GM10248 (cell line): Measurements from ENCODE around the gene KCNQ5.

Source experiments
- CTCF ChIA-PET: fragments of 300-600 bp; sonication (Branson Sonifier 250); formaldehyde crosslinking; extraction: SDS; loops from one replicate; lab custom pipeline; 2021; ENCODE audit warnings: antibody characterized with exemption; lab: Yijun Ruan, JAX
- POLR2A ChIA-PET: fragments of 350-650 bp; sonication (Branson Sonifier 250); formaldehyde crosslinking; extraction: SDS; loops from one replicate; lab custom pipeline; 2020; ENCODE audit warnings: antibody characterized with exemption; lab: Yijun Ruan, JAX
- DNase-seq: peaks from one replicate; pipeline ENCODE4 v3.0.0; 2012; ENCODE audit errors: extremely low spot score
- TF ChIP-seq, protein P1 (sequence below): IDR thresholded peaks from 2 replicates; pipeline ENCODE4 v1.5.1; 2012; ENCODE audit warnings: mild to moderate bottlenecking, low read depth; ENCODE audit errors: extremely low read depth, missing control alignments, control extremely low read depth

KCNQ5 gene

DNA sequence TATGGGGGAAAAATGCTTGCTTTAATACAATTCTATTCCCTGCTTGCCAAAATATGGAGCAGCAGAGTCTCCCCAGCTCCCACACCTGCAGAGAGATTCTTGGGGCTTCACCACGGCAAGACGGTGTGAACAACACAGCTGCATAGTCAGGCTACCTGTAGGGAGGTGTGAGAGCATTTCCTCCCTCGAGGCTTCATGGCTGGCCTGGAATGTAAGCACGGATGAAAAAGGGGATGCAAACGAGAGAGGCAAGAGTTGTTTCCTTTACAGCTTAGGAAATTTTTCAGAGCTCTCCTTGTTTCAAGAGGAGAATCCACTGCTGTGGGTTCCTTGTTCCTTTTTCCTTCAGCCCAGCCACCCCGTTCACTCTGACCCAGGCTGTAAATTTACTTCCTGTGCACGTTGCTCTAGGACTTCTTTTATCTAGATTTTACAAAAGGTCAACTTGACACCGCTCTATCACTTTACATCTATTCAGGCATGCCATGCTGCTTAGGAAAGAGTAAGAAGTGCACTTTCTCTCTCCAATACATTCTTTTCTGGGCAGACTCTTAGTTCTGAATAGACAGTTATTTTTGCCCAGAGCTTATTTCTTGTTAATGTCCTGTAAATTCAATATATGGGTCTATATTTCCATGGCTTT lies 406.4 kb downstream of the KCNQ5 start:
- DNase-seq: no peak
- TF ChIP-seq, protein P1, sequence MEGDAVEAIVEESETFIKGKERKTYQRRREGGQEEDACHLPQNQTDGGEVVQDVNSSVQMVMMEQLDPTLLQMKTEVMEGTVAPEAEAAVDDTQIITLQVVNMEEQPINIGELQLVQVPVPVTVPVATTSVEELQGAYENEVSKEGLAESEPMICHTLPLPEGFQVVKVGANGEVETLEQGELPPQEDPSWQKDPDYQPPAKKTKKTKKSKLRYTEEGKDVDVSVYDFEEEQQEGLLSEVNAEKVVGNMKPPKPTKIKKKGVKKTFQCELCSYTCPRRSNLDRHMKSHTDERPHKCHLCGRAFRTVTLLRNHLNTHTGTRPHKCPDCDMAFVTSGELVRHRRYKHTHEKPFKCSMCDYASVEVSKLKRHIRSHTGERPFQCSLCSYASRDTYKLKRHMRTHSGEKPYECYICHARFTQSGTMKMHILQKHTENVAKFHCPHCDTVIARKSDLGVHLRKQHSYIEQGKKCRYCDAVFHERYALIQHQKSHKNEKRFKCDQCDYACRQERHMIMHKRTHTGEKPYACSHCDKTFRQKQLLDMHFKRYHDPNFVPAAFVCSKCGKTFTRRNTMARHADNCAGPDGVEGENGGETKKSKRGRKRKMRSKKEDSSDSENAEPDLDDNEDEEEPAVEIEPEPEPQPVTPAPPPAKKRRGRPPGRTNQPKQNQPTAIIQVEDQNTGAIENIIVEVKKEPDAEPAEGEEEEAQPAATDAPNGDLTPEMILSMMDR: no peak
- POLR2A ChIA-PET: no interaction called here
- CTCF ChIA-PET: interaction anchor here (1.1 to 1.4 kb wide), 2 partner anchors 8 to 24 kb away, joined by 3 read pairs; no protein-coding TSS in a partner anchor

- ChIA-PET POLR2A (no interaction called here), CTCF (interaction anchor here (1.4 kb wide), 1 partner anchor 24 kb away, joined by 3 read pairs; no protein-coding TSS in a partner anchor)
- no peak for DNase-seq
- TF ChIP-seq, protein P1: no peak
Observed at GRCh38 chr6:73028893-73029450, 407.1 kb downstream of the KCNQ5 start.

DNA sequence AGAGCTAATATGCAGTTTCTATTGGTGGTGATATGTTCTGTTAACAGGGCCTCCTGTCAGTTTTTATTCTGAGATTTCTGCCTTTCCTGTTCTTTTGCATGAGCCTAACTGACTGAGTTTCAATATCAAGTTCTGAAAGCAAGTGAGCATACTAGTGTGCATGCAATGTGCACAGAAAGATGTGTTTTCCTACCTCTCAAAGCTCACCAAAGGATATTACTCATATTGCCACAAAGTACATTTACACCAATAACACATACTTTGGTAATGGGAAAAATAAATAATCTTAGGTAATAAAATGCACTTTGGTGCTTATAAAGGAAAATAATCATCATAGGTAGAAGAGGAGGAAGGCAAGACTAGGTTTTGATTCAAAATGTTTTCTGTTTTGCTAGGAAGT lies 408.4 kb downstream of the KCNQ5 start:
- POLR2A ChIA-PET: no interaction called here
- DNase-seq: peak; percentile 12
- TF ChIP-seq, protein P1: no peak
- CTCF ChIA-PET: interaction anchor here (1.6 to 1.9 kb wide), 2 partner anchors 12 to 100 kb away, joined by 4 to 6 read pairs; no protein-coding TSS in a partner anchor

DNA sequence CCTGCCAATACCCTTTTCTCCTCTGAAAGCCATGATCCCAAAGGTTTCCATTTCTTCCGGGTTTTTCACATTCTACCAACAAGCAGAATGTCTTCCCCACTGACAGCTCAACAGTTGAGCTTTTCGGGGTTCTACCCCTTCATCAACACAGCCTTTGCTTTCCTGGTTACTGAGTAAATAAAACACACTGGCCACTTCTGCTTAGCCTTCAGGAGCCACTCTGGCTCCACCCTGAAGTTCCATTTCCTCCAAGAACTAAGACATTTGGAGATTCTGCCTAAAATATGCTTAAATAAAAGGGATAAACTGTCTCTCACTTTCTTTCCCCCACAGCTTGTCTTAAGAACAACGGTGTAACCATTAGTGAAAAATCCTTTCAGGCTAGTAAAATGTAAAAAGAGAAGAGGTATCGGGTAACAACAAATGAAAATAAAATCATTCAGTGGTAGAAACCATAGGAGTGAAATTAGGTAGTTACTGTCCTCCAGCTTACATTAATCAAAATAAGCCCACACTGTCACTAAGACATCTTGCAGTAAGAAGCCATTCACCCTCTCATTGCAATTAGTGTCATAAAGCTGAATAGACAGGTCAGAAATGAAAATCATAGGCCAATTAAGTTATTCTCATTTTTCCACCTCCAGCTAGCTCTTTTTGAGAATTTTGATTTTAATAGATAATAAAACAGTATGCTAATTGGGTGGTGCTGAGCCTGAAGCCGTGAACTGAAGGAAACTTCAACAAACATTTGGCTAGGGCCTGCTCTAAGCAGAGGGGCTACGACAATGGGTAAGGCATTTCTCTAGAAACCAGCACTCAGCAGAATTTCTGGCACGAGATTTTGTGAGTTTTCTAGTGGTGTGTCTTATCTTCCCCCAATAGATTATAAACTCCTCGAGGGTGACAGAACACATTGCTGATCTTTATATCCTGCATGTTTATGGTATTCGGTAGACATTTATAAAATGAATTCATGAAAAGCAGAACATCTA lies 409.2 kb downstream of the KCNQ5 start:
- TF ChIP-seq, protein P1: no peak
- POLR2A ChIA-PET: no interaction called here
- CTCF ChIA-PET: interaction anchor here (1.6 to 1.9 kb wide), 3 partner anchors 11 to 99 kb away, joined by 4 to 7 read pairs (median 6); no protein-coding TSS in a partner anchor
- no peak for DNase-seq

GRCh38 chr6:73032586-73032985 lies 410.7 kb downstream of the KCNQ5 start:
- TF ChIP-seq, protein P1: no peak
- ChIA-PET CTCF (interaction anchor here (1.9 kb wide), 1 partner anchor 12 kb away, joined by 7 read pairs; no protein-coding TSS in a partner anchor), POLR2A (no interaction called here)
- no peak for DNase-seq

DNA sequence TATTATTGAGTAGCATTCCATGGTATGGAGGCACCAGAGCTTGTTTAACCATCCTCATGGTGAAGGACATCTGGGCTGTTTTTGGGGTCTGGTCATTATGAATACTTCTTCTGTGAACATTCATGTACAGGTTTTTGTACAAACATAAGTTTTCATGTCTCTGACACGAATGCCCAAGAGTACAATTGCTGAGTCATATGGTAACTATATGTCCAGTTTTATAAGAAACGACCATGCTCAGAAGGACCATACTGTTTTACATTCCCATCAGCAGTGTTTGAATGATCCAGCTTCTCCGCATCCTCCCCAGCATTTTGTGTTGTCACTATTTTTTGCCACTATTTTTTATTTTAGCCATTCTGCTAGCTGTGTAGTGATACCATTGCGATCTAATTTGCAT lies 414.8 kb downstream of the KCNQ5 start:
- ChIA-PET CTCF (no interaction called here), POLR2A (no interaction called here)
- TF ChIP-seq, protein P1: no peak
- no peak for DNase-seq
